Stomach smooth muscle (tissue), 2 donors: ENCODE measurements around the gene VAMP4.
A peak's percentile ranks its signal among the peaks of the same experiment; 100 is the strongest.
"Not testable (repeated sequence)": the region's sequence is repeated elsewhere in the genome, so short reads cannot be mapped to it uniquely, and the experiment has no call there.

Experiments used
- H3K27ac ChIP-seq: one replicate; pipeline ENCODE4 v1.7.0; 2013; ENCODE audit warnings: mild to moderate bottlenecking, low read length, inconsistent platforms
- H3K27me3 ChIP-seq, 2 donors: one replicate each; pipeline ENCODE4 v1.7.0; 2013; ENCODE audit warnings: low read length in 2 of 2; ENCODE audit not compliant: insufficient read depth in 2 of 2, control insufficient read depth in 1 of 2
- H3K36me3 ChIP-seq, 2 donors: one replicate each; pipeline ENCODE4 v1.7.0; 2013; ENCODE audit warnings: low read length in 2 of 2; ENCODE audit not compliant: control insufficient read depth in 2 of 2, insufficient read depth in 2 of 2
- H3K4me1 ChIP-seq: one replicate; pipeline ENCODE4 v1.7.0; 2013; ENCODE audit warnings: low read length; ENCODE audit not compliant: control insufficient read depth, insufficient read depth
- H3K4me3 ChIP-seq, 2 donors: one replicate each; pipeline ENCODE4 v1.7.0; 2013; ENCODE audit warnings: low read length in 2 of 2
- H3K9ac ChIP-seq, 2 donors: one replicate each; pipeline ENCODE4 v1.7.0; 2013; ENCODE audit warnings: low read length in 2 of 2, mild to moderate bottlenecking in 1 of 2
- H3K9me3 ChIP-seq, 2 donors: one replicate each; pipeline ENCODE4 v1.7.0; 2013; ENCODE audit warnings: low read length in 2 of 2; ENCODE audit not compliant: control insufficient read depth in 2 of 2
- donor health status: healthy.
- donor health status: Pancreatic carcinoma.

The VAMP4 gene

DNA sequence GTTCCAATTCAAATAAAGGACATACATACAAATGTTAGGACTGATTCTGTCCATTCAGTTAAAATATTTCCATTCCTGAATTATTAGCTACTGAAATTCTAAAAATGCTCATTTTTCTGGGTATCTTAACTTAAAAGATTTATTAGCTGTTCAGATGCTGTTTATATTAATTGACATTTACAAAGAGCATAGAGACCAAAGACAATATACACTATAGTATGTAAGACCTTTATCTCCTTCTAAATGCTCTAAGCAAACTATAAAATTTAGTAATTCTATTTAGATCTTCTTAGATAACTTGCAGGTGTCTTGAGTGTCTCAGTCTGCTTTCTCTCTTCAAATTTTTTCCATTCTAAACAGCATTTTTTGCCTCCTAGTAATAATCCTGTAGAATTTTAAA lies 39.3 kb downstream of the VAMP4 start:
- Histone ChIP-seq H3K27me3 (no peaks in the 10 kb centered on the region), H3K27ac (no peak overlapping the region), H3K4me3 (no peak overlapping the region), H3K9me3 (no peaks in the 10 kb centered on the region), H3K36me3 (peaks cover 2 to 3% of the 10 kb centered on the region in 2 donors), H3K9ac (no peak overlapping the region), H3K4me1 (peaks cover 8% of the 10 kb centered on the region)

DNA sequence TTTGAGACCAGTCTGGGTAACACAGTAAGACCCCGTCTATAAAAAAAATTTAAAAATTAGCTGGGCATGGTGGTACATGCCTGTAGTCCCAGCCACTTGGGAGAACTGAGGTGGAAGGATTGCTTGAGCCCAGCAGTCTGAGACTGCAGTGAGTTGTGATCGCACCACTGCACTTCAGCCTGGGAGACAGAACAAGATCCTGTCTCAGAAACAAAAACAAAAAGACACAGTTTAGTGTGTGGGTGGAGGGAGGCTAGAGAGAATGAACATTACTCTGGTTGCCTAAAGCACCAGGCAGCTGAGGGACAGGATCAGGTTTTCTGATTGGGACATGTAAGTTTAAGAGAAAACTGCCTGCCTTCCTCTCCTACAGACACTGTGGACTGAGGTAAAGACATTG lies 42.3 kb downstream of the VAMP4 start:
- Histone ChIP-seq H3K4me3 (no peak overlapping the region), H3K36me3 (peaks cover 2 to 3% of the 10 kb centered on the region in 2 donors), H3K27ac (no peak overlapping the region), H3K9ac (no peak overlapping the region), H3K4me1 (no peaks in the 10 kb centered on the region), H3K9me3 (no peaks in the 10 kb centered on the region), H3K27me3 (no peaks in the 10 kb centered on the region)

DNA sequence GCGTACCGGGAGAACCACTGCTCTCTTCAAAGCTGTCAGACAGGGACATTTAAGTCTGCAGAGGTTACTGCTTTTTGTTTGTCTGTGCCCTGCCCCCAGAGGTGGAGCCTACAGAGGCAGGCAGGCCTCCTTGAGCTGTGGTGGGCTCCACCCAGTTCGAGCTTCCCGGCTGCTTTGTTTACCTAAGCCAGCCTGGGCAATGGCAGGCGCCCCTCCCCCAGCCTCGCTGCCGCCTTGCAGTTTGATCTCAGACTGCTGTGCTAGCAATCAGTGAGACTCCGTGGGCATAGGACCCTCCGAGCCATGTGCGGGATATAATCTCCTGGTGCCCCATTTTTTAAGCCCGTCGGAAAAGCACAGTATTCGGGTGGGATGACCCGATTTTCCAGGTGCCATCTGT lies 46.1 kb downstream of the VAMP4 start:
- H3K36me3 ChIP-seq, H3K27ac ChIP-seq, H3K4me1 ChIP-seq, H3K9ac ChIP-seq, H3K9me3 ChIP-seq, H3K27me3 ChIP-seq, H3K4me3 ChIP-seq: not testable (repeated sequence)

DNA sequence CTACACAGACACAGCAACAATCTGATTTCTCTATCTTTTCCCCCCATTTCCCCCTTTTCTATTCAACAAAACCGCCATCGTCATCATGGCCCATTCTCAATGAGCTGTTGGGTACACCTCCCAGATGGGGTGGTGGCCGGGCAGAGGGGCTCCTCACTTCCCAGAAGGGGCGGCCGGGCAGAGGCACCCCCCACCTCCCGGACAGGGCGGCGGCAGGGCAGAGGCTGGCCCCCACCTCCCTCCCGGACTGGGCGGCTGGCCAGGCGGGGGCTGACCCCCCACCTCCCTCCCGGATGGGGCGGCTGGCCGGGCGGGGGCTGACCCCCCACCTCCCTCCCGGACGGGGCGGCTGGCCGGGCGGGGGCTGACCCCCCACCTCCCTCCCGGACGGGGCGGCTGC lies 48.3 kb downstream of the VAMP4 start:
- not testable (repeated sequence) for H3K4me3 ChIP-seq, H3K9me3 ChIP-seq, H3K27ac ChIP-seq, H3K36me3 ChIP-seq, H3K4me1 ChIP-seq, H3K27me3 ChIP-seq, H3K9ac ChIP-seq

GRCh38 chr1:171683870-171684269 lies 58.0 kb downstream of the VAMP4 start:
- H3K9me3 ChIP-seq: no peaks in the 10 kb centered on the region
- H3K4me3 ChIP-seq: no peak overlapping the region
- H3K27ac ChIP-seq: no peak overlapping the region
- H3K36me3 ChIP-seq: no peaks in the 10 kb centered on the region
- no peaks in the 10 kb centered on the region for H3K4me1 ChIP-seq
- H3K9ac ChIP-seq: no peak overlapping the region
- no peaks in the 10 kb centered on the region for H3K27me3 ChIP-seq

GRCh38 chr1:171680339-171680738 lies 61.5 kb downstream of the VAMP4 start:
- Histone ChIP-seq H3K4me3 (no peak overlapping the region), H3K4me1 (peaks cover 2% of the 10 kb centered on the region), H3K27ac (no peak overlapping the region), H3K9me3 (no peaks in the 10 kb centered on the region), H3K27me3 (no peaks in the 10 kb centered on the region), H3K9ac (no peak overlapping the region), H3K36me3 (no peaks in the 10 kb centered on the region)

DNA sequence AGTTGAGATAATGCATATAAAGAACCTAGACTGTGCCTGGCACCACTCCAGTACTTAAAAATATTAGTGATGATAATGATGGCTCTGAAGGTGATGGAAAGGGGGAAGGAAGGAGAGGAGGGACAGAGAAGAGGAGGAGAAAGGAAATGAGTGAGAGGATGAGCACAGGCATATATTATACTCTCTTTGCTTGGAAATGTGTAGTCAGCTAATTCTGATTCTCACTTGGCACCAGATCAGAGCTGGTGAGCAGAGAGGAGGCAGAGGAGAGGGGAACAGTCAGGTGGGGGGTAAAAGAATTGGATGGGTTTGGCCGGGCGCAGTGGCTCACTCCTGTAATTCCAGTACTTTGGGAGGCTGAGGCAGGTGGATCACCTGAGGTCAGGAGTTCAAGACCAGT lies 65.0 kb downstream of the VAMP4 start:
- no peaks in the 10 kb centered on the region for H3K36me3 ChIP-seq
- no peak overlapping the region for H3K9ac ChIP-seq
- no peaks in the 10 kb centered on the region for H3K27me3 ChIP-seq
- no peak overlapping the region for H3K4me3 ChIP-seq
- peak overlapping the region; percentile 19 for H3K27ac ChIP-seq
- peaks cover 9% of the 10 kb centered on the region for H3K4me1 ChIP-seq
- no peaks in the 10 kb centered on the region for H3K9me3 ChIP-seq

- peak overlapping the region; percentile 77 for H3K27ac ChIP-seq
- H3K36me3 ChIP-seq: no peaks in the 10 kb centered on the region
- H3K4me3 ChIP-seq: no peak overlapping the region
- no peaks in the 10 kb centered on the region for H3K27me3 ChIP-seq
- H3K9ac ChIP-seq: no peak overlapping the region
- no peaks in the 10 kb centered on the region for H3K9me3 ChIP-seq
- peaks cover 9% of the 10 kb centered on the region for H3K4me1 ChIP-seq
These were observed 67.1 kb downstream of the VAMP4 start for GRCh38 chr1:171674431-171675405.

GRCh38 chr1:171670739-171671138 lies 71.1 kb downstream of the VAMP4 start:
- H3K4me3 ChIP-seq: no peak overlapping the region
- no peaks in the 10 kb centered on the region for H3K27me3 ChIP-seq

GRCh38 chr1:171668372-171668771 lies 73.5 kb downstream of the VAMP4 start:
- Histone ChIP-seq H3K4me1 (peaks cover 17% of the 10 kb centered on the region), H3K4me3 (no peak overlapping the region), H3K27me3 (no peaks in the 10 kb centered on the region), H3K36me3 (no peaks in the 10 kb centered on the region), H3K27ac (no peak overlapping the region), H3K9ac (no peak overlapping the region), H3K9me3 (no peaks in the 10 kb centered on the region)

More at GRCh38 chr1:171670739-171671138, 71.1 kb downstream of the VAMP4 start:
- H3K9ac ChIP-seq: no peak overlapping the region
- no peak overlapping the region for H3K27ac ChIP-seq
- H3K36me3 ChIP-seq: no peaks in the 10 kb centered on the region
- H3K4me1 ChIP-seq: peaks cover 9% of the 10 kb centered on the region
- H3K9me3 ChIP-seq: no peaks in the 10 kb centered on the region

DNA sequence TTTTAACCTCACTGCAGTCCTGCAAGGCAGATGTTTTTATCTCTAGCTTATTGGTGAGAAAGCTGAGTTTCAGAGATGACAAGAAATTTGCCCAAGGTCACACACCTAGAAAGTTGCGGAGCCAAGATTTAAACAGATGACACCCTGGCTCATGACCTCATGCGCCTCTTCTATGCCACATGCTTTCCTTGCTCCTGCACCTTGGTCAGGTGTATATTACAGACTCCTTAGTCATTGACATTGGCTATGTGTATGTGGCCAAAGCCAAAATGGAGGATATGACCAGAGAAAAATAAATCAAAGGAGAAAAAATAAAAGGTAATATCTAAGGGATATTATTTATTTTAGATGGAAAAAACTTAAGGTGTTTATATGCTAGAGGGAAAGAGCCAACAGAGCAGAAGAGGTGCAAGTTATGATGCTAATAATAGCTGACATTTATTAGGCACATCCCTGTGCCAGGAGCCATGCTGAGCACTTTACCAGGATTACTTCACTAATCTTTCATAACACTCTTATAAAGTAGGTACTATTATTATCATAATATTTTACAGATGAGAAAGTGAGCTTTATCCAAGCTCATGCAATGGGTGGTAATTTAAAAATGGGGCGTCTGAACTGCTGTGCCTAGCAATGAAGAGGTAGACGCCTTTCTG lies 75.6 kb downstream of the VAMP4 start:
- H3K9me3 ChIP-seq: no peaks in the 10 kb centered on the region
- no peak overlapping the region for H3K27ac ChIP-seq
- no peak overlapping the region for H3K4me3 ChIP-seq
- H3K4me1 ChIP-seq: peaks cover 22% of the 10 kb centered on the region
- no peaks in the 10 kb centered on the region for H3K27me3 ChIP-seq
- H3K9ac ChIP-seq: no peak overlapping the region
- no peaks in the 10 kb centered on the region for H3K36me3 ChIP-seq
